H1 (cell line): ENCODE results near the gene EBLN2. TPM values are rescaled to one million over a fixed set of nuclear protein-coding genes. Genes with fewer than 3 reads are reported as not detected.

Source experiments
- CTBP2 ChIP-seq: IDR thresholded peaks from 2 replicates; pipeline ENCODE4 v1.7.0; 2011; ENCODE audit warnings: borderline replicate concordance, mild to moderate bottlenecking, moderate library complexity, mixed read lengths, low read length; ENCODE audit not compliant: insufficient read depth, insufficient read length
- CTCF ChIP-seq, 3 experiments: IDR thresholded peaks; 1 replicate in 2 of 3; 2 replicates in 1 of 3; pipeline versions ENCODE4 v1.5.1 to v1.6.1; 2011; ENCODE audit warnings: low read length in 3 of 3, mild to moderate bottlenecking in 3 of 3, inconsistent platforms in 2 of 3, low read depth in 1 of 3, moderate library complexity in 1 of 3; ENCODE audit not compliant: insufficient read depth in 1 of 3; ENCODE audit errors: control extremely low read depth in 1 of 3
- NANOG ChIP-seq: IDR thresholded peaks from 2 replicates; pipeline ENCODE4 v1.6.1; 2011; ENCODE audit warnings: low read length, low read depth, mild to moderate bottlenecking, inconsistent platforms; ENCODE audit not compliant: insufficient read depth, poor library complexity, severe bottlenecking
- ZNF274 ChIP-seq: IDR thresholded peaks from 2 replicates; pipeline ENCODE4 v1.7.0; 2012; ENCODE audit warnings: low read length, borderline replicate concordance; ENCODE audit errors: extremely low read depth
- polyA plus RNA-seq, 7 experiments: library from polyadenylated mRNA; depleted of rRNA in 3 of 7; stranded (reverse) in 5 of 7; unstranded in 2 of 7; fragments of >200 nt in 5 of 7; fragments of 200-250 nt in 2 of 7; gene quantifications; 1 replicate in 5 of 7; 2 replicates in 1 of 7; 4 replicates in 1 of 7; pipeline versions ENCODE4 v1.2.1 to v1.2.3, GENCODE V29; 2011 to 2013; ENCODE audit warnings: missing spikeins in 2 of 7, mixed read lengths in 2 of 7
- total RNA-seq: library from RNA; stranded (reverse); fragmentation: NEBNext Ultra II Directional; extraction: Animal tissue kit (Norgen Biotek cat#: 25700); gene quantifications from 2 replicates; pipeline ENCODE4 v1.2.1, GENCODE V29; 2021
- TF ChIP-seq, protein P1 (sequence below): fragments of 300-600 bp; sonication (generic); IDR thresholded peaks from 2 replicates; pipeline ENCODE4 v1.7.1; 2012; ENCODE audit warnings: low read length, moderate library complexity, mild to moderate bottlenecking, inconsistent platforms; ENCODE audit not compliant: insufficient replicate concordance

The EBLN2 gene
- total and polyA plus RNA-seq, 2 of the 8 experiments (the other 6 are each of a cell fraction or from before 2014, with no cell fraction given), result 1.9 to 3.8 TPM

DNA sequence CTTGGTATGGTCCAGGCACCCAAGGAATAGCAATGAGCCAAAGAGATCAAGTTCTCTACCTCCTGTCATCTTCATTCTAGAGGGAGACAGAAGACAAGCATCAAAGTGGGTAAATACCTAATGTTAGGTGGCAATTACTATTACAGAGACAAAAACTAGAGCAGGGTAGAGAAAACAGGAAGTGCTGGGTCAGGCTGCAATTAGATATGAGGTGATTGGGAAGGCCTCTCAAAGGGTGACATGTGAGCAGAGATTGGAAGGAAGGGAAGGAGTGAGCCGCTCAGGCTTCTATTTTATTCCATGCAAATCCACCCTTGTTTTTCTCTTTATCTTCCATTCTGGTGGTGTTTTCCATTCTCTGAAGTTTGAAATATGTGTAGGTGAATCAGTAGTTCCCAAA lies 37.4 kb downstream of the EBLN2 start (continued):
- TF ChIP-seq, protein P1, sequence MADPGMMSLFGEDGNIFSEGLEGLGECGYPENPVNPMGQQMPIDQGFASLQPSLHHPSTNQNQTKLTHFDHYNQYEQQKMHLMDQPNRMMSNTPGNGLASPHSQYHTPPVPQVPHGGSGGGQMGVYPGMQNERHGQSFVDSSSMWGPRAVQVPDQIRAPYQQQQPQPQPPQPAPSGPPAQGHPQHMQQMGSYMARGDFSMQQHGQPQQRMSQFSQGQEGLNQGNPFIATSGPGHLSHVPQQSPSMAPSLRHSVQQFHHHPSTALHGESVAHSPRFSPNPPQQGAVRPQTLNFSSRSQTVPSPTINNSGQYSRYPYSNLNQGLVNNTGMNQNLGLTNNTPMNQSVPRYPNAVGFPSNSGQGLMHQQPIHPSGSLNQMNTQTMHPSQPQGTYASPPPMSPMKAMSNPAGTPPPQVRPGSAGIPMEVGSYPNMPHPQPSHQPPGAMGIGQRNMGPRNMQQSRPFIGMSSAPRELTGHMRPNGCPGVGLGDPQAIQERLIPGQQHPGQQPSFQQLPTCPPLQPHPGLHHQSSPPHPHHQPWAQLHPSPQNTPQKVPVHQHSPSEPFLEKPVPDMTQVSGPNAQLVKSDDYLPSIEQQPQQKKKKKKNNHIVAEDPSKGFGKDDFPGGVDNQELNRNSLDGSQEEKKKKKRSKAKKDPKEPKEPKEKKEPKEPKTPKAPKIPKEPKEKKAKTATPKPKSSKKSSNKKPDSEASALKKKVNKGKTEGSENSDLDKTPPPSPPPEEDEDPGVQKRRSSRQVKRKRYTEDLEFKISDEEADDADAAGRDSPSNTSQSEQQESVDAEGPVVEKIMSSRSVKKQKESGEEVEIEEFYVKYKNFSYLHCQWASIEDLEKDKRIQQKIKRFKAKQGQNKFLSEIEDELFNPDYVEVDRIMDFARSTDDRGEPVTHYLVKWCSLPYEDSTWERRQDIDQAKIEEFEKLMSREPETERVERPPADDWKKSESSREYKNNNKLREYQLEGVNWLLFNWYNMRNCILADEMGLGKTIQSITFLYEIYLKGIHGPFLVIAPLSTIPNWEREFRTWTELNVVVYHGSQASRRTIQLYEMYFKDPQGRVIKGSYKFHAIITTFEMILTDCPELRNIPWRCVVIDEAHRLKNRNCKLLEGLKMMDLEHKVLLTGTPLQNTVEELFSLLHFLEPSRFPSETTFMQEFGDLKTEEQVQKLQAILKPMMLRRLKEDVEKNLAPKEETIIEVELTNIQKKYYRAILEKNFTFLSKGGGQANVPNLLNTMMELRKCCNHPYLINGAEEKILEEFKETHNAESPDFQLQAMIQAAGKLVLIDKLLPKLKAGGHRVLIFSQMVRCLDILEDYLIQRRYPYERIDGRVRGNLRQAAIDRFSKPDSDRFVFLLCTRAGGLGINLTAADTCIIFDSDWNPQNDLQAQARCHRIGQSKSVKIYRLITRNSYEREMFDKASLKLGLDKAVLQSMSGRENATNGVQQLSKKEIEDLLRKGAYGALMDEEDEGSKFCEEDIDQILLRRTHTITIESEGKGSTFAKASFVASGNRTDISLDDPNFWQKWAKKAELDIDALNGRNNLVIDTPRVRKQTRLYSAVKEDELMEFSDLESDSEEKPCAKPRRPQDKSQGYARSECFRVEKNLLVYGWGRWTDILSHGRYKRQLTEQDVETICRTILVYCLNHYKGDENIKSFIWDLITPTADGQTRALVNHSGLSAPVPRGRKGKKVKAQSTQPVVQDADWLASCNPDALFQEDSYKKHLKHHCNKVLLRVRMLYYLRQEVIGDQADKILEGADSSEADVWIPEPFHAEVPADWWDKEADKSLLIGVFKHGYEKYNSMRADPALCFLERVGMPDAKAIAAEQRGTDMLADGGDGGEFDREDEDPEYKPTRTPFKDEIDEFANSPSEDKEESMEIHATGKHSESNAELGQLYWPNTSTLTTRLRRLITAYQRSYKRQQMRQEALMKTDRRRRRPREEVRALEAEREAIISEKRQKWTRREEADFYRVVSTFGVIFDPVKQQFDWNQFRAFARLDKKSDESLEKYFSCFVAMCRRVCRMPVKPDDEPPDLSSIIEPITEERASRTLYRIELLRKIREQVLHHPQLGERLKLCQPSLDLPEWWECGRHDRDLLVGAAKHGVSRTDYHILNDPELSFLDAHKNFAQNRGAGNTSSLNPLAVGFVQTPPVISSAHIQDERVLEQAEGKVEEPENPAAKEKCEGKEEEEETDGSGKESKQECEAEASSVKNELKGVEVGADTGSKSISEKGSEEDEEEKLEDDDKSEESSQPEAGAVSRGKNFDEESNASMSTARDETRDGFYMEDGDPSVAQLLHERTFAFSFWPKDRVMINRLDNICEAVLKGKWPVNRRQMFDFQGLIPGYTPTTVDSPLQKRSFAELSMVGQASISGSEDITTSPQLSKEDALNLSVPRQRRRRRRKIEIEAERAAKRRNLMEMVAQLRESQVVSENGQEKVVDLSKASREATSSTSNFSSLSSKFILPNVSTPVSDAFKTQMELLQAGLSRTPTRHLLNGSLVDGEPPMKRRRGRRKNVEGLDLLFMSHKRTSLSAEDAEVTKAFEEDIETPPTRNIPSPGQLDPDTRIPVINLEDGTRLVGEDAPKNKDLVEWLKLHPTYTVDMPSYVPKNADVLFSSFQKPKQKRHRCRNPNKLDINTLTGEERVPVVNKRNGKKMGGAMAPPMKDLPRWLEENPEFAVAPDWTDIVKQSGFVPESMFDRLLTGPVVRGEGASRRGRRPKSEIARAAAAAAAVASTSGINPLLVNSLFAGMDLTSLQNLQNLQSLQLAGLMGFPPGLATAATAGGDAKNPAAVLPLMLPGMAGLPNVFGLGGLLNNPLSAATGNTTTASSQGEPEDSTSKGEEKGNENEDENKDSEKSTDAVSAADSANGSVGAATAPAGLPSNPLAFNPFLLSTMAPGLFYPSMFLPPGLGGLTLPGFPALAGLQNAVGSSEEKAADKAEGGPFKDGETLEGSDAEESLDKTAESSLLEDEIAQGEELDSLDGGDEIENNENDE, result no peak
- TF ChIP-seq ZNF274, result no peak
- no peak for TF ChIP-seq NANOG
- no peak for TF ChIP-seq CTBP2
- no peak for TF ChIP-seq CTCF (IDR thresholded peaks at IDR 0.05; ENCODE audit: control extremely low read depth in 1 of 3, insufficient read depth in 1 of 3, low read depth in 1 of 3, low read length in 3 of 3)
